Thoracic aorta (tissue), 2 donors: ENCODE measurements around the gene ATP1A1. TPM values are rescaled to one million over a fixed set of nuclear protein-coding genes. Genes with fewer than 3 reads are reported as not detected.

Experiments used
- ATAC-seq: fragments of 150-250 bp; one replicate; pipeline ENCODE4 v1.8.0; 2017; ENCODE audit warnings: low read depth; ENCODE audit not compliant: insufficient number of reproducible peaks, low FRiP score
- DNase-seq: peaks from one replicate; pipeline ENCODE4 v3.0.0-alpha.2; 2020; ENCODE audit warnings: low spot score
- H3K27ac ChIP-seq, 2 donors: fragments of 200-600 bp; sonication (generic); 1 replicate in 1 of 2; 2 replicates in 1 of 2; pipeline ENCODE4 v1.5.1; 2016; ENCODE audit warnings: mild to moderate bottlenecking in 2 of 2, moderate library complexity in 2 of 2
- H3K27me3 ChIP-seq: fragments of 200-600 bp; sonication (generic); replicated peaks from 2 replicates; pipeline ENCODE4 v1.6.0; 2016; ENCODE audit warnings: mild to moderate bottlenecking; ENCODE audit not compliant: insufficient read depth
- H3K36me3 ChIP-seq: fragments of 200-600 bp; sonication (generic); one replicate; pipeline ENCODE4 v1.5.1; 2016
- H3K4me1 ChIP-seq, 2 donors: fragments of 200-600 bp; sonication (generic); 1 replicate in 1 of 2; 2 replicates in 1 of 2; pipeline versions ENCODE4 v1.5.1 to v1.6.0; 2016; ENCODE audit warnings: low read depth in 2 of 2, mild to moderate bottlenecking in 1 of 2; ENCODE audit not compliant: control insufficient read depth in 1 of 2
- H3K4me3 ChIP-seq: fragments of 200-600 bp; sonication (generic); 2 replicates; pipeline ENCODE4 v1.5.1; 2016; ENCODE audit warnings: mild to moderate bottlenecking
- H3K9me3 ChIP-seq: fragments of 200-600 bp; sonication (generic); 2 replicates; pipeline ENCODE4 v1.5.1; 2016
- CTCF ChIP-seq: fragments of 200-600 bp; sonication (generic); IDR thresholded peaks from one replicate; pipeline ENCODE4 v1.5.1; 2019; ENCODE audit warnings: antibody characterized with exemption
- total RNA-seq, 2 donors: library from RNA; depleted of rRNA; stranded (reverse); fragments of >200 nt; gene quantifications; one replicate each; pipeline versions ENCODE4 v1.1.0 to v1.2.3, GENCODE V29; 2016

The ATP1A1 gene
- total RNA-seq, 2 donors from 2014 or later, result 244 to 310 TPM

- H3K27ac ChIP-seq, result no peak overlapping the region
- H3K36me3 ChIP-seq, result no peaks in the 10 kb centered on the region
- H3K9me3 ChIP-seq, result no peaks in the 10 kb centered on the region
- ATAC-seq (no peak), DNase-seq (no peak)
- no peaks in the 10 kb centered on the region for H3K27me3 ChIP-seq
- H3K4me1 ChIP-seq, result peaks cover 7 to 30% of the 10 kb centered on the region in 2 donors
- no peak overlapping the region for H3K4me3 ChIP-seq
- no peak for TF ChIP-seq CTCF
Measured at GRCh38 chr1:116446686-116447085, 73.6 kb downstream of the ATP1A1 start.

GRCh38 chr1:116448785-116449385 is 75.8 kb downstream of the ATP1A1 start:
- no peak for TF ChIP-seq CTCF
- Histone ChIP-seq H3K27me3 (no peaks in the 10 kb centered on the region), H3K27ac (no peak overlapping the region), H3K4me1 (peaks cover 7 to 14% of the 10 kb centered on the region in 2 donors), H3K36me3 (no peaks in the 10 kb centered on the region), H3K4me3 (no peak overlapping the region), H3K9me3 (no peaks in the 10 kb centered on the region)
- DNase-seq, result no peak
- ATAC-seq, result no peak

- peaks cover 7 to 14% of the 10 kb centered on the region in 2 donors for H3K4me1 ChIP-seq
- no peaks in the 10 kb centered on the region for H3K36me3 ChIP-seq
- no peaks in the 10 kb centered on the region for H3K27me3 ChIP-seq
- H3K27ac ChIP-seq, result no peak overlapping the region
- no peak for TF ChIP-seq CTCF
- ATAC-seq (no peak), DNase-seq (no peak)
- H3K9me3 ChIP-seq, result no peaks in the 10 kb centered on the region
- H3K4me3 ChIP-seq, result no peak overlapping the region
Measured at GRCh38 chr1:116449578-116449977, 76.5 kb downstream of the ATP1A1 start.

GRCh38 chr1:116451702-116452101 is 78.7 kb downstream of the ATP1A1 start:
- H3K36me3 ChIP-seq, result no peaks in the 10 kb centered on the region
- no peak for ATAC-seq

GRCh38 chr1:116453481-116453880 is 80.4 kb downstream of the ATP1A1 start:
- no peak for ATAC-seq
- no peaks in the 10 kb centered on the region for H3K36me3 ChIP-seq
- peaks cover 6 to 13% of the 10 kb centered on the region in 2 donors for H3K4me1 ChIP-seq
- no peak for DNase-seq
- no peak overlapping the region for H3K27ac ChIP-seq
- no peak for TF ChIP-seq CTCF
- no peaks in the 10 kb centered on the region for H3K27me3 ChIP-seq
- no peak overlapping the region for H3K4me3 ChIP-seq
- H3K9me3 ChIP-seq, result no peaks in the 10 kb centered on the region

More at GRCh38 chr1:116451702-116452101, 78.7 kb downstream of the ATP1A1 start:
- H3K27ac ChIP-seq, result no peak overlapping the region
- H3K4me1 ChIP-seq, result peaks cover 7 to 14% of the 10 kb centered on the region in 2 donors
- no peak for DNase-seq
- H3K27me3 ChIP-seq, result no peaks in the 10 kb centered on the region
- H3K4me3 ChIP-seq, result no peak overlapping the region
- no peaks in the 10 kb centered on the region for H3K9me3 ChIP-seq
- no peak for TF ChIP-seq CTCF
